Retinal pigment epithelial cell (primary cell): ENCODE measurements around the gene GYPC.
A peak's percentile ranks its signal among the peaks of the same experiment; 100 is the strongest.

ENCODE experiments used
- DNase-seq: peaks from one replicate; pipeline ENCODE4 v3.0.0-alpha.2; 2010; ENCODE audit warnings: low read depth
- H3K4me3 ChIP-seq: 2 replicates; pipeline ENCODE4 v1.5.1; 2011; ENCODE audit warnings: mild to moderate bottlenecking, low read length, control low read depth, moderate library complexity
- TF ChIP-seq, protein P1 (sequence below): conservative IDR thresholded peaks from 2 replicates; pipeline ENCODE4 v1.5.1; 2011; ENCODE audit warnings: low read depth, low read length, control low read depth, inconsistent platforms

GYPC gene

DNA sequence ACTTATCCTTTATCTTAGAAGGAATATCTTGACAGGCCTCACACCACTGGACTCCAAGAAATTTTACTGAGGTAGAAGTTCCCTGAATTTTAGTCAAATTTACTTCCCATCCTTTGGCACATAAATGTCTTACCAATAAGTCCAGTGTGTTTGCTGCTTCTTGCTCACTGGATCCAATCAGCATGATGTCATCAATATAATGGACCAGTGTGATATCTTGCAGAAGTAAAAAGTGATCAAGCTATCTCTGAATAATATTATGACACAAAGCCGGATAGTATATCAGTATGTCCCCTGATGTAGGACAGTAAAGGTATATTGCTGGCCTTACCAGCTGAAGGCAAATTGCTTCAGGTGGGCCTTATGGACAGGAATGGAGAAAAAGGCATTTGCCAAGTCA lies 6.9 kb upstream of the GYPC start:
- no peak overlapping the region for H3K4me3 ChIP-seq
- TF ChIP-seq, protein P1, sequence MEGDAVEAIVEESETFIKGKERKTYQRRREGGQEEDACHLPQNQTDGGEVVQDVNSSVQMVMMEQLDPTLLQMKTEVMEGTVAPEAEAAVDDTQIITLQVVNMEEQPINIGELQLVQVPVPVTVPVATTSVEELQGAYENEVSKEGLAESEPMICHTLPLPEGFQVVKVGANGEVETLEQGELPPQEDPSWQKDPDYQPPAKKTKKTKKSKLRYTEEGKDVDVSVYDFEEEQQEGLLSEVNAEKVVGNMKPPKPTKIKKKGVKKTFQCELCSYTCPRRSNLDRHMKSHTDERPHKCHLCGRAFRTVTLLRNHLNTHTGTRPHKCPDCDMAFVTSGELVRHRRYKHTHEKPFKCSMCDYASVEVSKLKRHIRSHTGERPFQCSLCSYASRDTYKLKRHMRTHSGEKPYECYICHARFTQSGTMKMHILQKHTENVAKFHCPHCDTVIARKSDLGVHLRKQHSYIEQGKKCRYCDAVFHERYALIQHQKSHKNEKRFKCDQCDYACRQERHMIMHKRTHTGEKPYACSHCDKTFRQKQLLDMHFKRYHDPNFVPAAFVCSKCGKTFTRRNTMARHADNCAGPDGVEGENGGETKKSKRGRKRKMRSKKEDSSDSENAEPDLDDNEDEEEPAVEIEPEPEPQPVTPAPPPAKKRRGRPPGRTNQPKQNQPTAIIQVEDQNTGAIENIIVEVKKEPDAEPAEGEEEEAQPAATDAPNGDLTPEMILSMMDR, result no peak
- no peak for DNase-seq

DNA sequence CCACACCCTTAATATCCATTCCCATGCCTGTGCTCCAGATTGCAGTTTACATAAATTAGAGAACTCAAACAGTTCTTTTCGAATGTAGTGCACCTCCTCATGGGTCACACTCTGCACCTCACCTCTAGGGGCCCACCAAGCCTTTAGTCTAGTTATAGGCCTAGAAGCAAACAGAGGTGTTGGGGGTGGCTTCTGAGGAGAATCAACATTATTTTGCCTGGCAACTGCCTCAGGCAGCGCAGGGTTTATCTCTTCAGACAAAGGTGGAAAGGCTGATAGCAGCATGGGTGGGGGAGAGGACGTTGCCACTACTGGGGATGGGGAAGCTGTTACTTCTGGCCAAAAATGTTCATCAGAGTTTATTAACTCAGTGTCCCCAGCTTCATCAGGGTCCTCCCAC lies 5.0 kb upstream of the GYPC start:
- no peak for DNase-seq
- TF ChIP-seq, protein P1, result no peak
- H3K4me3 ChIP-seq, result no peak overlapping the region

DNA sequence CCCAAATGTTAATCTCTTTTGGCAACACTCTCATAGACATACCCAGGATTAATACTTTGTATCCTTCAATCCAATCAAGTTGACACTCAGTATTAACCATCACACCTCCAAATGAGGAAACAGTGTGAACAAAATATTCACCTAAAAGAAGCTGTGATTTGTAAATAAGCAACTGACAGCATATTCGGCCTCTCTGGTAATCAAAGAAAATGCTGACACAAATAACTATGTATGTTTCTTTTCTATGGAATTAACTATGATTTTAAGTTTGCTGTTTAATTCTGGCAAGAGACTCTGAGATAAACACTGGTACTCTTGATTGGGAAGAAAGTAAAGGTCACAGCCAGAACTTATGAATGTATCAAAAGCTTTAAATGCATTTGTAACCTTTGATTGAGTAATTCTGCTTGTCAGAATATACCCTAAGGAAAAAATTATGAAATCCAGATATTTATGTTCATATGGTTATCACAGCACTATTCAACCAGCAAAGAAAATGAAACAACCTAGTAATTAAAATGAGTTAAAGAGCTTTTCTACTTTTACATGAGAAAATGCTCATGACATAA lies 3.6 kb upstream of the GYPC start:
- TF ChIP-seq, protein P1, result no peak
- no peak overlapping the region for H3K4me3 ChIP-seq
- DNase-seq, result no peak

DNA sequence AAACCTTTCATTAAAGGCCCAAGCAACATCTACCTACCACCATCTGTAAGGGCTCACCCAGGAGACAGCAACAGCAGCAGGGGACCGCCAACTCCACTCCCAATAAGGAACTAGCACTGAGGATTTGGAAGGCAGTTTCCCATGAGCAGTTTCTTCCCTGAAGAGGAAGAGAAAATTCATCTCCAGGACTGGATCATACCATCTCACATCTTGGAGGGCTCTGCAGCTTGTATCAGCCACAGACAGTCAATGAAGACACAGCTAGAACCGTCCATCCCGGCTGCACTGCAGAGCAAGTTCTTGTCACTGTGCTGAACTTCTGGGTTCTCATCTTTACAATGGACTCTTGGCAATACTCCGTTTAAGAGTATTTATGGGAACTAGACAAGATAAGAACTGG lies 2.8 kb upstream of the GYPC start:
- TF ChIP-seq, protein P1, result no peak
- no peak for DNase-seq
- H3K4me3 ChIP-seq, result no peak overlapping the region

DNA sequence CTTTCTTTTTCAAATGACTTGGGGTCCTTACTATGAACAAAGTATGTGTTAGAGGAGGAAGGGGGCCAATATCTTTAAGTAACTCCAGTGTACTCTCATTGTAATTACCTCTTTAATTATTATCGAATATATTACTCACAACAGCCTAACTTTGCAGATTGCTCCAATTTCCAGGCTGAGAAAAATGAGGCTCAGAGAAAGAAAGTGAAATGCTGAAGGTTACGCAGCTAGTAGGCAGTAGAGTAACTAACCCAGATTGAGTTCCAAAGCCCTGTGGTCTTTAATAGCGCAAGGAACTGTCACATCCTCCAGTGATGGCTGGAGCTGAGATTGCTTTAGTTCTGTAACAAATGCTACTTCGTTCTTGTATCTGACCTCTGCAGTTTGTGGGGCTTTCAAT lies 2.2 kb upstream of the GYPC start:
- H3K4me3 ChIP-seq, result no peak overlapping the region
- DNase-seq, result no peak
- TF ChIP-seq, protein P1, result no peak

DNA sequence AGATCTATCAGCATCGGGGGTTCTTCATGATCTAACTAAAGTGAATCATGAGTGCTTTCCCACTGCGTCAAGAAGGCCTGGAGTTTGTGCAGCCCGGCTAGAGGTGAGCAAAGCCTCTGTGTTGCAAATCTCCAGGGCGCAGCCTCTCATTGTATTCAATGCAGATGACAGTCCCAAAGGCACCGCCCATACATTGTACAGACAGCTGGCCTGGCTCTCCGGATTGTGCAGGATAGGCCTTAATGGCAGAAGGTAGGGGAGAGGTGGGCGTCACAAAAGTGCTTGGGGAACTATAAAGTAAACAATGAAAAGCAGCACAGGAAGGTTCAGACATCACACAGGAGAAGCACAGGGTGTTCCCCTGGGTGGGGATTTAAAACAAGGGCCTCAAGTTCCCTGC lies 907 bp upstream of the GYPC start:
- no peak for DNase-seq
- H3K4me3 ChIP-seq, result no peak overlapping the region
- TF ChIP-seq, protein P1, result no peak

DNA sequence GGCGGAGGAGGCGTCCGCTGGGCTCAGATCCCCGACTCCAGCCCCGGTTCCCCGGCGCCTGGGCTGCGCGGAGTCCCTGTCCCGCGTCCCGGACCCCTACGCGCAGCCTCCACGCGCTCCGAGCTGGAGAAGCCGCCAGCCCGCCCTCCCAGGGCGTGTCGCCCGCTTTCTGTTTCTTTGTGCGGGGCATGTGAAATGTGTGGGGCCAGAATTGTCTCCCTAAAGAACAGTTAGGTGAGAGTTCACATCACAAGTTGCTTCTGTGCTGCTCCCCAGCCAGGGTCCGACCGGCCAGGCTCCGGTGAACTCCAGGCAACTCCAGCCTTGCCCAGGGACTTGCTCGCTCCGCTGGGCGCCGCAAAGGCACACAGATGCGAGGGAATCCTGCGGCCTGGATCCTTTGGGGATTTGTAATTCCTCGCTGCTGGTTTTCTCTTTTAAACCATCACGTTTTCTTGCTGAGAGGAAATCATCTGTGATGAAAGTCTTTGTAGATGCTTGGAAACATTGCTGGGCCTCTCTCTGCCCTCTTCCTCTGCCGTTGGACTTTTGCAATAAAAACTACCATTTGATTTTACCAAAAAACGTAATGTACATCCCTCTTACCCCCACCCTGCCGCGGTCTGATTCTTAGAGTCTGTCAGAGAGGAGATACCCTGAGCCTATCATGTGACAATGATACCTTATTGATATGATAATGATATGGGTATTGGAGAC lies 631 bp downstream of the GYPC start:
- no peak for DNase-seq
- H3K4me3 ChIP-seq, result peak overlapping the region; percentile 58
- TF ChIP-seq, protein P1, result no peak
